NOMO-1 treated with dmso at 0.1 percent for 144 hours (cell line): ENCODE measurements around the gene PLEKHH2.

ENCODE experiments used
- DNase-seq: peaks from one replicate; lab custom pipeline; 2025; ENCODE audit not compliant: unreplicated experiment; lab: John Stamatoyannopoulos, UW

Gene PLEKHH2

GRCh38 chr2:43806719-43807031 is 169.6 kb downstream of the PLEKHH2 start:
- DNase-seq, result no peak

- no peak for DNase-seq
These were observed 173.4 kb downstream of the PLEKHH2 start for GRCh38 chr2:43810452-43810851.

GRCh38 chr2:43810888-43811287 is 173.8 kb downstream of the PLEKHH2 start:
- DNase-seq, result no peak

GRCh38 chr2:43812006-43812405 is 174.9 kb downstream of the PLEKHH2 start:
- DNase-seq, result no peak

GRCh38 chr2:43812947-43813346 is 175.9 kb downstream of the PLEKHH2 start:
- no peak for DNase-seq

GRCh38 chr2:43814711-43815110 is 177.7 kb downstream of the PLEKHH2 start:
- no peak for DNase-seq
